GM20431 (cell line): ENCODE measurements around the gene SMIM38.
"Not testable (repeated sequence)": the region's sequence is repeated elsewhere in the genome, so short reads cannot be mapped to it uniquely, and the experiment has no call there.

ENCODE experiments used
- in situ Hi-C: fragments of 300-500 bp; cut with MseI, MboI; formaldehyde crosslinking; loops from one replicate; pipeline ENCODE4 v1.15.0; 2020; ENCODE audit warnings: low sequenced_read_pairs; ENCODE audit not compliant: unreplicated experiment

Gene SMIM38

DNA sequence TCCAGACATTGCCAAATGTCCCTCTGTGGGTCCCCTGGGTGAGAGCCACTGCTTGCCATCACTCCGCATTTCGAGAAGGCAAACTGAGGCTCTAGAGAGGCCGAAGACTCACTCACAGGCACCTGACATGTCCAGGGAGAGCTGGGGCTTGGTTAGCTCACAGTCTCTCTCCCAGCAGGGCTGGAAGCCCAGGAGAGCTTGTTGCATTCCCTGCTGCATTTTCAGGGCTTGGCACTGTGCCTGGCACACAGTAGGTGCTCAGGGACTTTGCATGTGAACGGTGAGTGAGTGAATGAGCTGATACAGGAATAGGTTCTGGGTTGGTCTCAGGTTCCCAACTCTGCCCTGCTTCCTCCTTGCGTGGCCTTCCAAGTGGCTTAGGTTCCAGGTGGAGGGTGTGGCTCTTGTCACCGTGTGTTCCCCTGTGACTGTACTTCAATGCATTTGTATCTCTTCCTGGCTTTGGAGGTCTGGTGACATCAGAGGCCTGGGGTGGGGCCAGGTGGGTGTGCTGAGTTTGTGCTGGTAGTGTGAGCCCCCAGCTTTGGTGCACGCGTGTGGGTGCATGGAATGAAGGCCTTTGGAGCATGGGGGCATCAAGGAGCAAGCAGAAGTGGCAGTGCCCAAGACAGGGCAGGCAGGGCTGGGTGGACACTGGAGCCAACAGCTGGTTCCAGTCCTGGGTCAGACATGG, 18.4 kb upstream of the SMIM38 start:
- in situ Hi-C loops: no loop called here

DNA sequence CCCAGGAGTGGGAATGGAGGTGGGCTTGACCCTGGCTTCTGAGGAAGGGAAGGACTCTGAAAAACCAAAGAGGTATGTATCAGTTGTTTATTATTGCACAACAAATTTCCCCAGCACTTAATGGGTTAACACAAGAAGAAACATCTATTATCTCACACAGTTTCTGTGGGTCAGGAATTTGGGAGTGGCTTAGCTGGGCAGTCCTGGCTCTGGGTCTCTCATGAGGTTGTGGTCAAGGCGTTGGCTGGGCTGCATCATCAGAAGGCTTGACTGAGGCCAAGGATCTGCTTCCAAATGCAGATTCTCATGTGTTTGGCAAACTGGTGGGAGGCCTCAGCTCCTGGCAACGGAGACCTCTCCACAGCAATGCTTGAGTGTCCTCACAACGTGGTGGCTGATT, 17.5 kb upstream of the SMIM38 start:
- in situ Hi-C loops: no loop called here

DNA sequence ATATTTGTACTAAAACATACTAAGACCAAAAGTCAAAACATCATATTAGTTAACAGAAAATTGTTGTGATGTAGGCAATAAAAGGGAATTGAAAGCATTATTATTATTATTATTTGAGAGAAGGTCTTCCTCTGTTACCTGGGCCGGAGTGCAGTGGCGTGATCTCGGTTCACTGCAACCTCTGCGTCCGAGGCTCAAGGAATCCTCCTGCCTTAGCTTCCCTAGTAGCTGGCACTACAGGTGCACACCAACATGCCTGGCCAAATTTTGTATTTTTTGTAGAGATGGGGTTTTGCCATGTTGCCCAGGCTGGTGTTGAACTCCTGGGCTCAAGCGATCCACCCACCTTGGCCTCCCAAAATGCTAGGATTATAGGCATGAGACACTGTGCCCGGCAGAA, 15.6 kb upstream of the SMIM38 start:
- in situ Hi-C loops: not testable (repeated sequence)

DNA sequence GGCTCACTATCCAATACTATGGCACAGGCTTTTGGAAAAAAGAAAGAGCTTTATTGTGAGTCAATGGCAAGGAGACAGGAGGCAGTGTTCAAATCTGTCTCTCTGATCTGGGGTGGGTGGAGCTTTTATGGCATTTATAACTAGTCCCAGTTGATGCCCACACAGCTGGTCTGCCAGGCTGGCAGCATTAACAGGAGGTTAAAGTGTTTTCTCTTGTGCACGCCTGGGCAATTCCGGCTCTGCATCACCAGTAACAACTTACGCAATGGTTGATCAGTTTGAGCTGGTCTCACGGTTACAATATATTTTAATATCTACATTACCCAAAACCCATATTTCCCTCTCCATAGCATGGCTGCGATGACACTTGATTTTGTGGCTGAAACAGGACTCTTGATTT, 15.1 kb upstream of the SMIM38 start:
- in situ Hi-C loops: no loop called here

DNA sequence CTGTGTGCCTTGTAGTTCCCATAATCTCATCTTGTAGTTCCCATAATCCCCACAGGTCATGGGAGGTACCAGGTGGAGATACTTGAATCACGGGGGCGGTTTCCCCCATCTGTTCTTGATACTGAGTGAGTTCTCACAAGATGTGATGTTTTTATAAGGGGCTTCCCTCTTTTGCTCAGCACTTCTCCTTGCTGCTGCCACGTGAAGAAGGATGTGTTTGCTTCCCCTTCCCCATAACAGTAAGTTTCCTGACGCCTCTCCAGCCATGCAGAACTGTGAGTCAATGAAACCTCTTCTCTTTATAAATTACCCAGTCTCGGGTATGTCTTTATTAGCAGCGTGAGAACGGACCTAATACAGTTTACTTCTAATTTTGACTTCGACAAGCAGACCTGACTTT, 14.0 kb upstream of the SMIM38 start:
- in situ Hi-C loops: no loop called here

DNA sequence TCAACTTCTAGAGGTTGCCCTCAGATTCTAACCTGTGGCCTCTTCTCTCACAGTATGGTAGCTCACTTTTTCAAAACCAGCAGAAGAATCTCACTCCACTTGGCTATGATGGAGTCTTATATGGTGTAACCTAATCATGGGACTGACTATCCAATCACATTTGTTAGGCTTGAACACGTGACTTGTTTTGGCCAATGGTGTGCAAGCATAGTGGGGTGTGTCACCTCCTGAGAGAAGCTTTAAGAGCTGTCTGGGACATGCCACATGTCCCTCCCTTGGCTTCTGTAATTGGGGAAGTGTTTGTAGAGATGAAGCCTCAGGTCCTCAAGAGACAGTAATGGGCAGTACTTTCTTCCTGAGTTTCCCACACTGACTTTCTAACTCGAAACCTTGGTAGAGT, 12.8 kb upstream of the SMIM38 start:
- in situ Hi-C loops: no loop called here

DNA sequence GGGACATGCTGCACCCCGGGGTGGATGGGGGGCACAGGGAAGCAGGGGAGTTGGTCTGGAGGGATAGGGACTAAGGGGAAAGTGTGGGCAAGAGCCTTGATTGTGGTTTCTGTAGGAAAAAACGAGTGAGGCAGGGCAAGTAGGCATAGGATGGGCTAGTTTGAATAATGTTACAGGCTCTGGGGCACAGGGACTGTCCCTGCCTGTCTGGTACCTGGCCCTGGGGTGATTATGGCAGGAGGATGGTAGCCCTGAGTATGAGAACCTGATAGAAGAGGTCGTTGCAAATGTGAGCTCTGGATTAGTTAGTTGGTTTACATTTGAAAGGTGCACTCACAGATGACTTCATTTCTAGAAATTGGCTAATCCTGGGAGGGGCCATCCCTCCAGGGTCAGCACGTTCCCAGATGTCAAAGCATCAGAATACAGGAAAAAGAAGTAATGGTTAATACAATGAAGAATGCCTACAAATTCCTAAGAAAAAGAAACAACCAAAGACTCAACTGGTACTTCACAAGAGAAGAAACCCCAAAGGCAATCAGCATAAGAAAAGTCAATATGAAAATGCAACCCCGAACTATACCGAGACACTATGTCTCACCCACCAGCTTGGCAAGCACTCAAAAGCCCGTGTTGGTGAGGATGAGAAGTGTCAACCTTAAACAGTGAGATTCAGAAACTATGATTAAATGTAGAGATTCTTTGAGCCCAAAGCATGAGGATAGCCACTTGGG, 11.3 kb upstream of the SMIM38 start:
- in situ Hi-C loops: no loop called here

DNA sequence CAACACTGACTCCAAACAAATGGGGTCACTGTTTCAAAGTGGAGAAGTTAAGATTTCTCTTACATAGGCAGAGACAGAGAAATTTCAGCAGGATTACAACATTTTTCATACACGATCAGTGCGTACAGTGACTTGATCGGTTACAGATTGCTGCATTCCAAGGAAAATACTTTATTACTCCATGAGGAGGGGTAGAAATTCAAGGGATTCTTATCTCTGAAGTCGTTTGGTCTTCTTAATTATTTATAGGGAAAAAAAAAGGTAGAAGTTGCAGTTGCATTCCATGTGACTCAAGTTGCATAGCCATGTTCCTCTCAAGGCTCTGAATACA, 10.7 kb upstream of the SMIM38 start:
- in situ Hi-C loops: no loop called here

DNA sequence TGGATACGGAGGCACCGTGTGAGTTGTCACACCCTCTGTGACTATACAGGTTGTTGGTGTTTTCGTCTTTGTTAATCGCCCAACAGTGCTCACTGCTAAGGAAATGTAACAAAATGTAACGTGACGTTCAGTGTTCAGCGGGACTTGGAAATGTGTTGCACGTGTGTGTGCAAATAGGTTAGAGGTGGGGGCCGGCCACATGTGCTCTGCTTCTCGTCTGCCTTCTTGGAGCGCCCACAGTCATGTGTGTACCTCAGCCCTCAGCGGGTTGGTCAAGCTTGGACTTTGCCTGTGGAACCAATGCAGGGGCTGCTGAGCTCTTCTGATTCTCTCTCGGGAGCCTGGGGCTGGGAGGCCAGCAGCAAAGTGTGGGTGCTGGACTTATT, 7.4 kb upstream of the SMIM38 start:
- in situ Hi-C loops: no loop called here

DNA sequence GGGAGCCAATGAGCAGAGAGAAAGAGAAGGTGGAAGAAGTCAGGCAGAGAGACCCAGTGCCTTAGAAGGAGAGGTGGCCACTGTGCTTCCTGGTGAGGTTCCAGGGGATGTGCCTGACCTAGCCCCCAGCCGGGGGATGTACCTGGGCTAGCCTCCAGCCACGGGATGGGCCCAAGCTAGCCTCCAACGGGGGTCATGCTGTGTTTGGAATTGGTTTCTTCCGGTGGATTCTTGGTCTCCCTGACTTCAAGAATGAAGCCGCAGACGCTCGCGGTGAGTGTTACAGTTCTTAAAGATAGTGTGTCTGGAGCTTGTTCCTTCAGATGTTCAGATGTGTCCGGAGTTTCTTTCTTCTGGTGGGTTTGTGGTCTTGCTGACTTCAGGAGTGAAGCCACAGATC, 6.9 kb upstream of the SMIM38 start:
- in situ Hi-C loops: no loop called here

DNA sequence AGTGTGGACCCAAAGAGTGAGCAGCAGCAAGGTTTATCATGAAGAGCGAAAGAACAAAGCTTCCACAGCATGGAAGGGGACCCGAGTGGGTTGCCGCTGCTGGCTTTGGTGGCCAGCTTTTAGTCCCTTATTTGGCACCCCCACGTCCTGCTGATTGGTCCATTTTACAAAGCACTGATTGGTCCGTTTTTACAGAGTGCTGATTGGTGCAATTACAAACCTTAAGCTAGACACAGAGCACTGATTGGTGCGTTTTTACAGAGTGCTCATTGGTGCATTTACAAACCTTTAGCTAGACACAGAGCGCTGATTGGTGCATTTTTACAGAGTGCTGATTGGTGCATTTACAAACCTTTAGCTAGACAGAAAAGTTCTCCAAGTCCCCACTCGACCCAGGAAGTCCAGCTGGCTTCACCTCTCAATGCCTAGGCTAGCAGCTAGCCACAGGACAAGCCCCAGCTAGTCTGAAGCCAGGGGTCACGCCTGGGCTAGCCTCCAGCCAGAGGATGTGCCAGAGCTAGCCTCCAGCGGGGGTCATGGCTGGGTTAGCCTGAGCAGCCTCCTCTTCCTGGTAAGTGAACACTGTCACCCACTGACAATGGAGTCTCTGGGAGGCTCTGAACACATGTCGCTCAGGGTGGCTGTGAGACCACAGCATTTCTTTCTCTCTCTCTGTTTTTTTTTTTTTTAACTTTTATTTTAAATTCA, 6.2 kb upstream of the SMIM38 start:
- in situ Hi-C loops: not testable (repeated sequence)

DNA sequence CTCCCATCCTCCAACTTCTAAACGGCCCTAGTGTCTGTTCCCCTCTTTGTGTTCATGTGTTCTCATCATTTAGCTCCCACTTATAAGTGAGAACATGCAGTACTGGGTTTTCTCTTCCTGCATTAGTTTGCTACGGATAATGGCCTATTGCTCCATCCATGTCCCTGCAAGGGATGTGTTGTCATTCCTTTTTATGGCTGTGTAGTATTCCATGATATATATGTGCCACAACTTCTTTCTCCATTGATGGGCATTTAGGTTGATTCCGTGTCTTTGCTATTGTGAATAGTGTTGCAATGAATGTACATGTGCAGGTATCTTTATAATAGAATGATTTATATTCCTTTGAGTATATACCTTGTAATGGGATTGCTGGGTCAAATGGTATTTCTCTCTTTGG, 5.6 kb upstream of the SMIM38 start:
- in situ Hi-C loops: no loop called here

DNA sequence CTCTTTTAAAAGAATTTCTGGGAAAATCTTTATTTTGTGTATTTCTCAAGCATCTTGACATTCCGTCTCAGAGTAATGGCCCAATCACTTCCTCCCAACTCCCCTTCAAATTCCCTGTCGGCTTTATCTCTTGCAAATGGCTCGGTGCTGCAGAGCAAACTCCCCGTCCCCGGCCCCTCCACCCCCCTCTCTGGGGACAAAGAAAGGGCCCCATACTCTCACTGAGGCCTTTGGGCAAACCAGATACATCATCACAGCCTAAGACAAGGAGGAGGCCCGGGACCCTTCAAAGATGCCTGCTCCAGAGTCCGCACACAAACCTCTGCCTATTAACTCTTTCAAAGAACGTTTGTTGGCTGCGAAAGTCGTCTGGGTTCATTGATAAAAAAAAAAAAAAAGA, 3.9 kb upstream of the SMIM38 start:
- in situ Hi-C loops: no loop called here

DNA sequence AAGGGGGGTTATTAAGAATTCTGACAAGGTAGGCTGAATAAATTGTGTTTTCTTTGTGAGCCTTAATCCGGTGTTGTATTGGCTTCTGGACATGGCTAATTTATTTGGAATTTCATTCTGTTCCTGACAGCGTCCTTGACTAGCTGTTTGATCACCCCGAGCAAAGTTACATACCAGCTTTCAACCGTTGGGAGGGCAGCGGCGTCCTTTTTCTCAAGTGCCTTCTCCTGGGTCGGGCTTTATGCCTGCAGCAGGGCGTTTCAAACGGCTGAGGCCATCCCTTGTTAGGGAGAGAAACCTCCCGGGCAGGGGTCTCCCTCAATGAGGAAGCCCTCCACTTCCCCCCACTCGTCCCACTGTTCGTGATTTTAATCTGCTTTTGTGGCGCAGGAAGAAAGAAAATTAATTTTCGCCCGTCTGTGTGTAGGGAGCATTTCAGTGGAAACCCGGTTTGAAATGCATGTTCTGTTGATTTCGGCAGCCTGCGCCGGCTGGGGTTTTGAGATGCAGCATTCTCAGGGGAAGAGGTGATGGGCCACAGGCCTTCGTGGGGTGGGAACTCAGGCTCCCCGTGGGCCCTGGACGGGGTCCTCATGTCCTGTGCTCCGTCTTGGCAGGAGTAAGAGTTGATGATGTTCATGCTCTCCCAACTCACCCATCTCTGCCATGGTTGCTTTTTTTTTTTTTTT, 2.9 kb upstream of the SMIM38 start:
- in situ Hi-C loops: no loop called here

DNA sequence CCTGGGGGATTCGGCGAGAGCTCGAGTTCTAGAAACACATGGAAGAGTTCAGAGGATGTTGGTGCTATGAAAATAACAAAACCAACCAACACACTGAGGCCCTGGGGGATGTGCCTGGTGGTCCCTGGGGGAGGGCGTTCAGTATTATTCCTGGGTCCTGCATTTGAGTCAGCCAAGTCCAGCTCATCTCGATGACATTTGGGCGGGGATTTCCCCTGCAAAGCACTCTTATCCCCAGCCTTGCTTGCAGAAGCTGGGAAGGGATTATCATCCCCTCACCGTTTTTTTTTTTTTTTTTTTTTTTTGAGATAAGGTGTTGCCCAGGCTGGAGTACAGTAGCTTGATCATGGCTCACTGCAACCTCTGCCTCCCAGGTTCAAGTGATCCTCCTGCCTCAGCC, 2.1 kb upstream of the SMIM38 start:
- in situ Hi-C loops: no loop called here

DNA sequence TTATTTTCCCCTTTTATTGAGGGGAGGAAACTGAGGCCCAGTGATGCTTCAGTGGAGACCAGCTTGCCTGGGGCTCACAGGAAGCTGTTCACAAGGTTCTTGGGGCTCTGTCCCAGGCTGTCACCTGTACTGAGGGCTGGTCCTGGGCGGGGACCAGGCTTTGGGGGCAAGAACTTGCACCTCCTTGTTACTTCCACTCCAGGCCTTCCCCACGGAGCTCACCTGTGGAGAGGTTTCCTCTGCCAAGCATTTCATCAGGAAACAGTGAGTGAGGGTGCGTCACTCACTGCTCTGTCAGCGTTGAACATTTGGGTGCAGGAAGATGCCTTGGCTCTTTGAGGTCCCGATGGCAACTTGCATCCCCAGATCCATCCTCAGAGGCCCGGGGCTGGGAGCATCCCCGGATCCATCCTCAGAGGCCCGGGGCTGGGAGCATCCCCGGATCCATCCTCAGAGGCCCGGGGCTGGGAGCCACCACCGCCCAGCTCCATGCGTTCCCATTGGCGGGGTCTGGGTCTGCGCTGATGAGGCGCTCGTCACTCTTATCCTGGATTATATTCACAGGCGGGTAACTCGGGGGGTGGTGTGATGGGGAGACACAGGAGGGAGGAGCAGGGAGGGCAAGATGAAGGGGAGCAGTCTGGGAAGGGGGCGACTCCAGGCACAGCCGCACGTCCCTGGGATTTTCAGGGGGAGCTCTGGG, 1.4 kb upstream of the SMIM38 start:
- in situ Hi-C loops: no loop called here

DNA sequence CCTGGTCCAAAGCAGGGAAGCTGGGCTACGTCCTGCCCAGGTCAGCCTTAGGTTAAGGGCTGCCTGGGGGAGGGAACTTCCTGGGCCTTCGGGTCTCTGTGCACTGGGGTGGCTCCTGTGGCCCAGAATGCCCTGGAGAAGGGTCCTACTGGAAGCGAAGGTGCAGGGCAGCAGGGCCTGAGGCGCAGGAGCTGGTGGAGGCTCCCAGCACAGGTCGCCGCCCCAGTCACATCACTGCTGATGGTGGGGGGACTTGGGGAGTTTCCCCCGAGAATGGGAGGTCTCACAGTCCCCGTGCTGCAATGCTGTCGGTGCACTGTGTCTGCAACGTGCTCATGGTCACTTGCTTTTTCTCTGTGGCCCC, 815 bp upstream of the SMIM38 start:
- in situ Hi-C loops: no loop called here

DNA sequence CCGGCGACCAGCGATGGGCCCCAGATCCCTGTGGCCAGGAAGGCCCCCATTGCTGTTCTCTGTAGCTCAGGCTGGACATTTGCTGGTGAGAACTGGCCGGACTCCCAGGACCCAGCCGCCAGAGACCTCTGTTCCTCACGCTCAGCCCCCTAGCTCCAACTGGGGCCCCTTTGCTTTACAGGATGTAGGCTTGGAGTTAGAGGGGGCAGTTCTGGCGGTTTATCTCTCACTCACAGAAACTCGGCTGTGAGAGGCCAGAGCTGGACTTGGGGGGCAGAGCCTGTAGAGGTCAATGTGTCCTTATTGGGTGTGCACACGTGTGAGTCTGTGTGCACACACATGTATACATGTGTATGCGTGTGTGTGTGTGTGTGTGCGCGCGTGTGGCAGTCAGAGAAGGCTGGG, 502 bp downstream of the SMIM38 start:
- in situ Hi-C loops: no loop called here

DNA sequence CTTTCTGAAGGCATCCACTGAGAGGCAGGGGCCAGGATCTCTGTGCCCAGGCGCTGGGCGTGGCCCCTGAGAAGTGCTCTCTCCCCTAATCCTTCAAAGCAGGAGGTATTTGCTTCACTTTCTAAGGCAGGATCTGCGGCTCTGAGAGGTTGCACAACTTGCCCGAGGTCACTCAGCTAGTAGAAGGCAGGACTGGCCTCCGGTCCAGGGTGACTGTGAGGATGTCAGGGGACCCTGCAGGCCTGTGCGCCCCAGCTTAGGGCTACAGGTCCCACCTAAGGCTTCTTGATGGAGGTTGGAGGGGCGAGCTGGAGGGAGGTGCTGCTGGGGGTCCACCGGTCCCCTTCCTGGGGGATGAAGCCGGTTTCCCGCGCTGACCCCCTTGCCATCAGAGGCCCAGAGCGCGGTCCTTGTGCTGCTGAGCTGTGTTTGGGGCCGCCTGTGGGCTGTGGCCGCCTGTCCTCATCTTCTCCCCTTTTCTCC, 979 bp downstream of the SMIM38 start:
- in situ Hi-C loops: no loop called here

DNA sequence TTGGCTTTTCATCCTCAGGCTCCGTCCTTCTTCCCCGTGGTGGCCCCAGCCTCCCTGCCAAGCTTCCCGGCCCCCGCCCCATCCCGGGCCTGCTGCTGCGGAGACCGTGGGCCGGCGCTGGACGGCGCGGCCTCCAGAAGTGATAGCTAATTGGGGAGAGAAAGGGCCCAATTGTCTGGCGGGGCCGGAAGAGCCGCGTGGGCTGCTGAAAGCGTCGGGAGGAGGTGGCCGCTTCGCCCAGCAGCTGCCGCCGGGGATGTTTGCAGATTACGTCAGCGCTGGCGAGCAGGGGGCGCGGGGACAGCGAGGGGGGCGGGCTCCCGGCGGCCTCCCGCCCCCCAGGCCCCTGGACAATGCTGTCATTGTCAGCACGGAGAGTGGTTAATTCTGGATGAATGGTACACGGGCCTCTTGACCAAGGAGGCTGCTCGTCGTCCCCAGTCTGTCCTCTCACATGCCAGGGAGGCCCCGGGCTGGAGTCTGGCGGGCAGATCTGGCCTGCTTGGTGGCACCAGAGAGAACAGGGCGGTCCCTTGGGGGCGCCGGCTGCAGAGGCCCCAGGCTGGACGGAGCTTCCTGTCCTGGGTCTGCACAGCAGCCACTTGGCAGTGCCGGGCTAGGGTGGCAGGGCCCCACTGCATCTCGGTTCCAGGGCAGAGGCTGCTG, 1.6 kb downstream of the SMIM38 start:
- in situ Hi-C loops: no loop called here
